ENCODE data around the gene EML6.

GRCh38 chr2:54963476-54963875 lies 240.0 kb downstream of the EML6 start:
- TF ChIP-seq CTCF (IDR thresholded peaks at IDR 0.05), result no peak
- no peak for TF ChIP-seq EZH2 (IDR thresholded peaks at IDR 0.05)
- no peak for TF ChIP-seq EZH2phosphoT487 (IDR thresholded peaks at IDR 0.05)
